IMR-90 (cell line): ENCODE results near the gene PGA4. TPM values are rescaled to one million over a fixed set of nuclear protein-coding genes. Genes with fewer than 3 reads are reported as not detected.
"Not testable (repeated sequence)": the region's sequence is repeated elsewhere in the genome, so short reads cannot be mapped to it uniquely, and the experiment has no call there.

Experiments used
- ATAC-seq: fragments of 200-7000 bp; cut with Tn5 transposase; 2 replicates; pipeline ENCODE4 v1.9.1; 2020; ENCODE audit warnings: low read depth, mild to moderate bottlenecking, moderate library complexity
- BruUV-seq: library from RNA; stranded (reverse); fragments of 400-500 nt; replicated peaks from 2 replicates; lab custom pipeline; 2021; lab: Mats Ljungman, UMichigan
- CTCF ChIA-PET: fragments of 300-600 bp; formaldehyde crosslinking; extraction: SDS; loops from one replicate; lab custom pipeline; 2021; ENCODE audit warnings: antibody characterized with exemption; lab: Yijun Ruan, JAX
- POLR2A ChIA-PET: fragments of 300-600 bp; sonication (Branson Sonifier 250); formaldehyde crosslinking; loops from one replicate; lab custom pipeline; 2022; ENCODE audit warnings: antibody characterized with exemption; ENCODE audit not compliant: unreplicated experiment; lab: Charles Lee
- DNase-seq: peaks from one replicate; pipeline ENCODE4 v3.0.0; 2013
- H2AFZ ChIP-seq: replicated peaks from 2 replicates; pipeline ENCODE3; 2013; ENCODE audit warnings: low read length, mild to moderate bottlenecking; ENCODE audit not compliant: poor library complexity
- H2AK5ac ChIP-seq: 2 replicates; pipeline ENCODE4 v1.6.1; 2013; ENCODE audit warnings: low read depth, low read length, inconsistent platforms
- H2AK9ac ChIP-seq: replicated peaks from 2 replicates; pipeline ENCODE3; 2013; ENCODE audit warnings: mild to moderate bottlenecking, low read depth, low read length, moderate library complexity; ENCODE audit not compliant: poor library complexity
- H2BK120ac ChIP-seq: 2 replicates; pipeline ENCODE4 v1.6.1; 2013; ENCODE audit warnings: low read depth, low read length, inconsistent platforms
- H2BK15ac ChIP-seq: 3 replicates; pipeline ENCODE4 v1.6.1; 2013; ENCODE audit warnings: low read depth, low read length, inconsistent platforms
- H2BK20ac ChIP-seq: 2 replicates; pipeline ENCODE4 v1.6.1; 2013; ENCODE audit warnings: low read depth, mild to moderate bottlenecking, inconsistent platforms, low read length, moderate library complexity
- H2BK5ac ChIP-seq: 2 replicates; pipeline ENCODE4 v1.6.1; 2013; ENCODE audit warnings: mild to moderate bottlenecking, low read depth, low read length, inconsistent platforms; ENCODE audit not compliant: poor library complexity, severe bottlenecking
- H3K14ac ChIP-seq: replicated peaks from 2 replicates; pipeline ENCODE4 v1.6.1; 2013; ENCODE audit warnings: low read depth, low read length, inconsistent platforms
- H3K18ac ChIP-seq: 2 replicates; pipeline ENCODE4 v1.6.1; 2013; ENCODE audit warnings: low read depth, low read length, control low read depth
- H3K23ac ChIP-seq: 2 replicates; pipeline ENCODE4 v1.6.1; 2013; ENCODE audit warnings: low read depth, low read length, inconsistent platforms
- H3K27ac ChIP-seq: 2 replicates; pipeline ENCODE4 v1.5.1; 2013; ENCODE audit warnings: mild to moderate bottlenecking, control low read depth, low read length; ENCODE audit not compliant: insufficient read depth
- H3K27me3 ChIP-seq: 2 replicates; pipeline ENCODE4 v1.6.1; 2013; ENCODE audit warnings: low read length; ENCODE audit not compliant: control insufficient read depth, insufficient read depth
- H3K36me3 ChIP-seq: 2 replicates; pipeline ENCODE4 v1.6.1; 2013; ENCODE audit warnings: low read length, mixed read lengths; ENCODE audit not compliant: control insufficient read depth, insufficient read depth
- H3K4ac ChIP-seq: 2 replicates; pipeline ENCODE4 v1.6.1; 2013; ENCODE audit warnings: low read depth, low read length, inconsistent platforms
- H3K4me1 ChIP-seq: 2 replicates; pipeline ENCODE4 v1.6.1; 2013; ENCODE audit warnings: low read length, mixed read lengths; ENCODE audit not compliant: control insufficient read depth, insufficient read depth
- H3K4me2 ChIP-seq: 2 replicates; pipeline ENCODE4 v1.6.1; 2013; ENCODE audit warnings: low read depth, mild to moderate bottlenecking, control low read depth, low read length, moderate library complexity
- H3K4me3 ChIP-seq: 2 replicates; pipeline ENCODE4 v1.5.1; 2013; ENCODE audit warnings: low read depth, mild to moderate bottlenecking, control low read depth, low read length, moderate library complexity; ENCODE audit not compliant: insufficient read depth
- H3K56ac ChIP-seq: 2 replicates; pipeline ENCODE4 v1.6.1; 2013; ENCODE audit warnings: low read length, inconsistent platforms; ENCODE audit not compliant: insufficient read depth; ENCODE audit errors: extremely low read depth
- H3K79me1 ChIP-seq, 2 experiments: 2 replicates each; pipeline ENCODE4 v1.6.1; 2013; ENCODE audit warnings: low read length in 2 of 2, inconsistent platforms in 1 of 2, low read depth in 1 of 2
- H3K9ac ChIP-seq: 2 replicates; pipeline ENCODE4 v1.6.1; 2013; ENCODE audit warnings: low read depth, low read length, control low read depth
- H3K9me1 ChIP-seq: 2 replicates; pipeline ENCODE4 v1.6.1; 2013; ENCODE audit warnings: low read length, inconsistent platforms; ENCODE audit not compliant: insufficient read depth
- H3K9me3 ChIP-seq: 2 replicates; pipeline ENCODE4 v1.6.1; 2013; ENCODE audit warnings: low read length; ENCODE audit not compliant: control insufficient read depth, insufficient read depth
- H4K20me1 ChIP-seq: 2 replicates; pipeline ENCODE4 v1.6.1; 2013; ENCODE audit warnings: low read length, inconsistent platforms; ENCODE audit not compliant: insufficient read depth
- H4K5ac ChIP-seq: 2 replicates; pipeline ENCODE4 v1.6.1; 2013; ENCODE audit warnings: mild to moderate bottlenecking, low read depth, low read length, control low read depth
- H4K8ac ChIP-seq, 2 experiments: 2 replicates each; pipeline ENCODE4 v1.6.1; 2013; ENCODE audit warnings: low read depth in 2 of 2, low read length in 2 of 2, control low read depth in 1 of 2, inconsistent platforms in 1 of 2
- H4K91ac ChIP-seq: 2 replicates; pipeline ENCODE4 v1.6.1; 2013; ENCODE audit warnings: low read depth, low read length, inconsistent platforms; ENCODE audit not compliant: insufficient read depth
- WGBS, 2 experiments: methylation state at CpG; one replicate each; pipeline versions ENCODE4 v1.1.5 to v1.1.7; 2013; ENCODE audit warnings: missing lambda C conversion rate in 2 of 2; ENCODE audit not compliant: insufficient read length in 1 of 2; ENCODE audit errors: extremely low coverage in 2 of 2; 5-methylcytosine and 5-hydroxymethylcytosine counted together
- dilution Hi-C: fragments of 300-500 bp; cut with HindIII; formaldehyde crosslinking; loops from one replicate; pipeline ENCODE4 v1.14.3; 2018; ENCODE audit warnings: low sequenced_read_pairs; ENCODE audit not compliant: unreplicated experiment
- in situ Hi-C: fragments of 300-500 bp; cut with MboI; formaldehyde crosslinking; loops from 3 replicates; pipeline ENCODE4 v1.14.3; 2019; ENCODE audit warnings: low sequenced_read_pairs, inconsistent platforms, mixed read lengths
- intact Hi-C: fragments of 100-400 bp; cut with micrococcal nuclease; formaldehyde crosslinking; loops from 2 replicates; pipeline ENCODE4 v1.10.0; 2022
- polyA plus RNA-seq, 3 experiments: library from polyadenylated mRNA; depleted of rRNA; stranded (reverse); fragments of >200 nt; gene quantifications; 2 replicates each; pipeline ENCODE4 v1.2.3, GENCODE V29; 2012; ENCODE audit warnings: low replicate concordance in 1 of 3
- total RNA-seq: library from RNA; depleted of rRNA; stranded (reverse); fragments of >200 nt; gene quantifications from 2 replicates; pipeline ENCODE4 v1.2.3, GENCODE V29; 2012

PGA4 gene
- total and polyA plus RNA-seq, 2 of the 4 experiments (the other 2 are of a cell fraction): not detected

DNA sequence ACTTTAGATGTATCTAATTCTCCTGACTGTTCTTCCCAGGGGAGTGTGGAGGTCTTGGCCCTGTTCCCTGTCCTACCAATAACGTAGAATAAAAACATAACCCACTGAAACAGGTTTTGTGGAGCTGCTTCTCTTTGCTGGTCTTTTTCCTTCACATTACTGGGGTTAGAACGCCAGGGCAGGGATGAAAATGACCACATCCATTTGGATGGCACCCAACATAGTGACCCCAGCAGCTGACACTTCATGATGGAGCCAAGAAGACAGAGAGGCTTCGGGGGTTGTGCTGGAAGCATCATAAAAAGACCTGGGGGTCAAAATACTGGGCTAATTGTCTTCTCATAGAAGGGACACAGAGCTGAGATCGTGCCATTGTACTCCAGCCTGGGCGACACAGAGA lies 9.4 kb downstream of the PGA4 start:
- DNase-seq, H4K5ac ChIP-seq, H3K14ac ChIP-seq, H2AK9ac ChIP-seq, H3K4me1 ChIP-seq, H3K4me2 ChIP-seq, H3K9ac ChIP-seq, H2BK120ac ChIP-seq, H2AK5ac ChIP-seq, H3K23ac ChIP-seq, BruUV-seq, H3K4ac ChIP-seq, H3K56ac ChIP-seq, H4K8ac ChIP-seq, H3K36me3 ChIP-seq, H3K9me3 ChIP-seq, H3K79me1 ChIP-seq, H3K4me3 ChIP-seq, intact Hi-C loops, H2BK15ac ChIP-seq, H3K9me1 ChIP-seq, H2AFZ ChIP-seq, in situ Hi-C loops, H3K27ac ChIP-seq, dilution Hi-C loops, H4K91ac ChIP-seq, H2BK20ac ChIP-seq, ATAC-seq, CTCF ChIA-PET, H3K18ac ChIP-seq, H3K27me3 ChIP-seq, H4K20me1 ChIP-seq, POLR2A ChIA-PET, H2BK5ac ChIP-seq: not testable (repeated sequence)
- no CpG with 5 or more reads among the region's 5 CpGs for WGBS, 2 experiments

DNA sequence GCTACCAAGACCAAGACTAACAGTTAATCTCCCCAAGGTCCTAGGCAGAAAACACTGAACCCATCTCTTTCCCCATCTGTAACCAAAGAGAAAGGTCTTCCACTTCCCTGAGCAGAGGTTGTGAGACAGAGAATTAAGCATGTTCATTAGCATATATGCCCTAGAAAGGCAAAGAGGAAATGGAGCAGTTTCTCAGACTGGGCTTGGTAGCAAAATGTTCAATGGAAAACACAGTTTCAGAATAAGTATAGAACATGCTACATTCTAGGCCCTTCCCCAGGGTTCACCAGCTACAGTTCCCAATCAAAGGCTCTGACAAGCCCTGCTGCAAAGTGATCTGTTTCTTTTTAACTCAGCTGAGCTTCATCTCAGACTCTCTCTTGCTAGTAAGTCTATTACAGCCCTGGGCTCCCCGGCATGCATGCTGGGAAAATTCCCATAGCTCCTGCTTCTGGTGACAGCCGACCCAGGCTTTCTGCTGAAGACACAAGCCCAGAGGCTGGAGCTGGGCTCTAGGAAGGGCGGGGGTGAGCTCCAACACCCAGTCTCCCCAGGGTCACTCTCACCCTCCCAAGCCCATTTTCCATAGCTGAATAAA lies 10.5 kb downstream of the PGA4 start:
- in situ Hi-C loops, H4K5ac ChIP-seq, dilution Hi-C loops, H3K56ac ChIP-seq, H3K4me2 ChIP-seq, H2BK5ac ChIP-seq, H2BK15ac ChIP-seq, H4K8ac ChIP-seq, H3K18ac ChIP-seq, POLR2A ChIA-PET, H2AFZ ChIP-seq, ATAC-seq, H3K27ac ChIP-seq, H3K9me3 ChIP-seq, H3K27me3 ChIP-seq, intact Hi-C loops, DNase-seq, H2BK120ac ChIP-seq, H3K9ac ChIP-seq, H3K23ac ChIP-seq, H3K14ac ChIP-seq, H3K4me1 ChIP-seq, H2AK5ac ChIP-seq, H4K91ac ChIP-seq, H3K4ac ChIP-seq, H3K9me1 ChIP-seq, H3K36me3 ChIP-seq, CTCF ChIA-PET, H3K4me3 ChIP-seq, H4K20me1 ChIP-seq, H3K79me1 ChIP-seq, BruUV-seq, H2AK9ac ChIP-seq, H2BK20ac ChIP-seq: not testable (repeated sequence)
- WGBS, 2 experiments: no CpG with 5 or more reads among the region's 3 CpGs
